ENCODE results near the gene MCOLN2.

DNA sequence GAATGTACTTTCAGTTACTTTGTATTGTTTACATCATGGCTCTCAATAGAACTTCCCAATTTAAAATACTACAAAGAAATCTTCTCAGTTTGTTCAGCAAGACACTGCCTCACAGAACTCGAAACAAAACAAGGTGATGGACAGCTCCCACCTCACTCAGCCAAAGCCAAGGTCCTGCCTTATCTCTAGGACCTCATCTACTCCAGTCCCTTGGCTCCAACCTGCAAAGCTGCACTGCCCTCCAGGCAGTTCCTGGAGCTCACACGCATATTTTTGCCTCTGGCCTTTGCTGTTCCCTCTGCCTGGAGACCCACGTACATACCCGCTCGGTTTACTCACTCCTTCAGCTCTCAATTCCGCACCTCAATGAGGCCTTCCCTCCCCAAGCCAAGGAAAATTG lies 40.3 kb downstream of the MCOLN2 start:
- TF ChIP-seq CTCF (conservative IDR thresholded peaks at IDR 0.05) (no peak), EZH2 (IDR thresholded peaks at IDR 0.05; ENCODE audit: low read depth) (no peak)

Data from PC-9 (cell line).